RWPE2 (cell line): ENCODE data around the gene TMEM106C.

Experiments
- ATAC-seq: fragments of 200-7000 bp; cut with Tn5 transposase; 3 replicates; pipeline ENCODE4 v1.9.1; 2021; ENCODE audit warnings: low read depth
- DNase-seq: peaks from one replicate; pipeline ENCODE4 v3.0.0-alpha.2; 2020; ENCODE audit warnings: low spot score
- H3K27ac ChIP-seq: fragments of 450-650 bp; 2 replicates; pipeline ENCODE4 v1.5.1; 2017; ENCODE audit warnings: mild to moderate bottlenecking; ENCODE audit not compliant: poor library complexity, severe bottlenecking
- H3K27me3 ChIP-seq: fragments of 250-450 bp; sonication (Bioruptor Pico); 2 replicates; pipeline ENCODE4 v1.5.1; 2021; ENCODE audit warnings: mild to moderate bottlenecking, moderate library complexity; ENCODE audit not compliant: insufficient read depth, poor library complexity, severe bottlenecking
- H3K36me3 ChIP-seq: fragments of 250-450 bp; sonication (Bioruptor Pico); 2 replicates; pipeline ENCODE4 v1.5.1; 2020; ENCODE audit warnings: low read depth, mild to moderate bottlenecking, moderate library complexity
- H3K4me1 ChIP-seq: fragments of 250-450 bp; sonication (Bioruptor Pico); 2 replicates; pipeline ENCODE4 v1.5.1; 2021; ENCODE audit warnings: mild to moderate bottlenecking, moderate library complexity; ENCODE audit not compliant: insufficient read depth, poor library complexity, severe bottlenecking
- H3K4me3 ChIP-seq: fragments of 250-450 bp; sonication (Bioruptor Pico); 2 replicates; pipeline ENCODE4 v1.5.1; 2021; ENCODE audit warnings: mild to moderate bottlenecking, moderate library complexity; ENCODE audit not compliant: severe bottlenecking
- H3K9me3 ChIP-seq: fragments of 250-450 bp; sonication (Bioruptor Pico); 2 replicates; pipeline ENCODE4 v1.5.1; 2021; ENCODE audit warnings: mild to moderate bottlenecking, moderate library complexity; ENCODE audit not compliant: severe bottlenecking
- TF ChIP-seq, protein P1 (sequence below): fragments of 450-650 bp; IDR thresholded peaks from one replicate; pipeline ENCODE4 v1.5.1; 2017; ENCODE audit warnings: mild to moderate bottlenecking, moderate library complexity; ENCODE audit not compliant: poor library complexity, severe bottlenecking

TMEM106C gene

DNA sequence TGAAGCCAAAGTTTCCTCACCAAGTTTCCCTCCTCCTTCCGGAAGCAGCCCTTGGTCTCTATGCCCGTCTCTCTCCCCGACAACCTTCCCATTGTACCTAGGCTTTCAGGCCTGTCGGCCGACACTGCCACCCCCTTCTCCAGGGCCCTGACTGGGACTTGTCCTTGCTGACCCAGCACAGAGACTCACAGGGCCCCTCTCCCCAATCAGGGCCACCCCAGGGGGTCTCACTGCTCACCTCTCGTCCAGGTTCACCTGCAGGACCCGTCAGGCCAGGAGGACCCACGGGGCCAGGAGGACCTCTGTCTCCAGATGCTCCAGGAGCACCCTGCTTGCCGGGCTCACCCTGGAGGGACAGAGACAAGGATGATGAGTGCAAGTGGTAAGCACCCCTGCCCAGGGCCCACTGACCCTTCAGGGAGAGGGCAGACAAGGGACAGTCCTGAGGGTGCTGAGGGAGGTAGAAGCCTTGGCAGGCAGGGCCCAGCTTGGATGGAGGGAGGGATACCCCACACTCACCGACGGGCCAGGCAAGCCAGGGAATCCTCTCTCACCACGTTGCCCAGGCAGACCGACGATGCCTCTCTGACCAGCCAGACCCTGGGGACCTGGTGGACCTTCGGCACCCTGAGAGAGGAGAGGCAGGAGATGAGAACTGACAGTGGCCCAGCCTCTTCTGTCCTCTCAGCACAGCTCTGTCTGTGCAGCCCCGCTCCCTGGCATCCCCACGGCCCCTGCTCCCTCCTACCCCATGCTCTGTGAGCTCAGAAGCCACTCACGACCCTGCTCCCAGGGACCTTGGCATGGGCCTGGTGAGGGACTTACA is 14.6 kb downstream of the TMEM106C start:
- no peaks in the 10 kb centered on the region for H3K9me3 ChIP-seq
- no peaks in the 10 kb centered on the region for H3K36me3 ChIP-seq
- no peak overlapping the region for H3K4me3 ChIP-seq
- H3K27ac ChIP-seq: no peak overlapping the region
- H3K4me1 ChIP-seq: peaks cover 3% of the 10 kb centered on the region
- TF ChIP-seq, protein P1, sequence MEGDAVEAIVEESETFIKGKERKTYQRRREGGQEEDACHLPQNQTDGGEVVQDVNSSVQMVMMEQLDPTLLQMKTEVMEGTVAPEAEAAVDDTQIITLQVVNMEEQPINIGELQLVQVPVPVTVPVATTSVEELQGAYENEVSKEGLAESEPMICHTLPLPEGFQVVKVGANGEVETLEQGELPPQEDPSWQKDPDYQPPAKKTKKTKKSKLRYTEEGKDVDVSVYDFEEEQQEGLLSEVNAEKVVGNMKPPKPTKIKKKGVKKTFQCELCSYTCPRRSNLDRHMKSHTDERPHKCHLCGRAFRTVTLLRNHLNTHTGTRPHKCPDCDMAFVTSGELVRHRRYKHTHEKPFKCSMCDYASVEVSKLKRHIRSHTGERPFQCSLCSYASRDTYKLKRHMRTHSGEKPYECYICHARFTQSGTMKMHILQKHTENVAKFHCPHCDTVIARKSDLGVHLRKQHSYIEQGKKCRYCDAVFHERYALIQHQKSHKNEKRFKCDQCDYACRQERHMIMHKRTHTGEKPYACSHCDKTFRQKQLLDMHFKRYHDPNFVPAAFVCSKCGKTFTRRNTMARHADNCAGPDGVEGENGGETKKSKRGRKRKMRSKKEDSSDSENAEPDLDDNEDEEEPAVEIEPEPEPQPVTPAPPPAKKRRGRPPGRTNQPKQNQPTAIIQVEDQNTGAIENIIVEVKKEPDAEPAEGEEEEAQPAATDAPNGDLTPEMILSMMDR: no peak
- DNase-seq (no peak), ATAC-seq (no peak)
- no peaks in the 10 kb centered on the region for H3K27me3 ChIP-seq

DNA sequence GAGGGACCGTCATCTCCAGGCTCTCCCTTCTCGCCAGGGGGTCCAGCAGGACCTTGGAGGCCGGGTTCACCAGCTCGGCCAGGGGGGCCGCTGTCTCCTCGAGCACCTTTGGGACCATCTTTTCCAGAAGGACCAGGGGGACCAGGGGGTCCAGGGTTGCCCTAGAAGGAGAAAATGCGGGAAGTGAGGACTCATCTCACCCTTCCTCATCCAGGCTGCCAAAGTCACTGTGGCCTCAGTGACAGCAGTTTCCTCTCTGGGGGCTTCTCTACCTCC is 15.1 kb downstream of the TMEM106C start:
- TF ChIP-seq, protein P1: no peak
- no peaks in the 10 kb centered on the region for H3K9me3 ChIP-seq
- no peak for ATAC-seq
- no peak for DNase-seq
- peaks cover 3% of the 10 kb centered on the region for H3K4me1 ChIP-seq
- H3K27me3 ChIP-seq: no peaks in the 10 kb centered on the region
- no peak overlapping the region for H3K27ac ChIP-seq
- no peaks in the 10 kb centered on the region for H3K36me3 ChIP-seq
- no peak overlapping the region for H3K4me3 ChIP-seq

DNA sequence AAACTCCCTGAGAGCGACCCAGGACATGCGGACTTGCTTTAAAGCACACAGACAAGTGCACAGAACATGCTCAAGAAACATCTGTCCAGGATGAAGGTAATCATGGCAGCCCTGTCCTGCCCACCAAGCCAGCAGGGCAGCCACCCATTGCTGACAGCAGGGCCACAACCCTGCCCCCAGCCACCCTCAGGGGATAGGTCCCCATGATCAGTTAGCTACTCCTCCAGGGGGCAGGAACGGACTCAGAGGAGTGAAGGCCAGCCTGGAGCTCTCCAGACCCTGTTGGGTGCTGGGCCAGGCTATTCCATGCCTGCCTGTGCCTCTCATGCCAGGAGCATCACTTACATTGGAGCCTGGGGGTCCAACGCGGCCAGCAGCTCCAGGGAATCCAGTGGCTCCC is 15.8 kb downstream of the TMEM106C start:
- Histone ChIP-seq H3K9me3 (no peaks in the 10 kb centered on the region), H3K27me3 (no peaks in the 10 kb centered on the region), H3K27ac (no peak overlapping the region), H3K36me3 (no peaks in the 10 kb centered on the region), H3K4me1 (peaks cover 3% of the 10 kb centered on the region), H3K4me3 (no peak overlapping the region)
- ATAC-seq: no peak
- TF ChIP-seq, protein P1: no peak
- no peak for DNase-seq

DNA sequence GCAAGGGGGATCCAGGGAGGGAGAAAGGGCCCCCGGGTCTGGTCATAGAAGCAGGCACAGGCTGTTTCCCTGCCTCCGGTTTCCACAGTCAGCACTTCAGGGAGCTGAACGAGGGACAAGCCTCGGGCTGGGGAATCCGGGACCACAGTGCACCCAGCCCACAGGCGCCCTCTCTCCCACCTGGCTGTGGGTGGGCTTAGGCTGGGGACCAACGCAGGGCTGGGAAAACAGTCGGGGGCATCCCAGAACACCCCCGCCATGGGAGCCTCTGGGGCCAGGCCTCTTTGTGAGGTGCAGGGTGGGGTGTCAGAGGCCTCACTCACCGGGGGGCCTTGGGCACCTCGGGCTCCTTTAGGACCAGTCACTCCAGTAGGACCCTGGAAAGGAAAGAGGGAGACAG is 16.3 kb downstream of the TMEM106C start:
- Histone ChIP-seq H3K27ac (no peak overlapping the region), H3K27me3 (no peaks in the 10 kb centered on the region), H3K36me3 (no peaks in the 10 kb centered on the region), H3K4me3 (no peak overlapping the region), H3K4me1 (peaks cover 3% of the 10 kb centered on the region), H3K9me3 (no peaks in the 10 kb centered on the region)
- DNase-seq (no peak), ATAC-seq (no peak)
- TF ChIP-seq, protein P1: no peak

DNA sequence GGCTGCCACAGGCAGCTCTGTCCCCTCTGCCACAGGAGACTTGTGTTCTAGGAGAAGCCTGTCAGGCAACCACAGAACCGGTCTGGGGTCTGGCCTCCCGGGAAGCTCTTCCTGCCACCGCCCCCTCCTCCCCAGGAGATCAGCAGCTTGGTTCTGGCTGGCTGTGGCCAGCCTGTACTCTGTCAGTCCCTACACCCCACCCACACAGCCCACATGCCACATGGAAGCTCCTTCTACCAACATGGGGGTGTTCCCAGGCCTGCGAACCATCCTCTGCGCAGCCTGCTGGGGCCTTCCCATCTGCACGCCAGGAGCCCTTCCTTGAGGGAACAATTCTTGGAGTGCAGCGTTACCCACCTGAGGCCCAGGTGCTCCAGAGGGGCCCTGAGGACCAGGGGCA is 16.8 kb downstream of the TMEM106C start:
- ATAC-seq: no peak
- TF ChIP-seq, protein P1: no peak
- Histone ChIP-seq H3K9me3 (no peaks in the 10 kb centered on the region), H3K4me1 (peaks cover 3% of the 10 kb centered on the region), H3K4me3 (no peak overlapping the region), H3K27ac (no peak overlapping the region), H3K36me3 (no peaks in the 10 kb centered on the region), H3K27me3 (no peaks in the 10 kb centered on the region)
- no peak for DNase-seq
